Spleen (tissue), 11 donors: ENCODE measurements around the gene PSMB1. TPM values are rescaled to one million over a fixed set of nuclear protein-coding genes. Genes with fewer than 3 reads are reported as not detected.
"Not testable (repeated sequence)": the region's sequence is repeated elsewhere in the genome, so short reads cannot be mapped to it uniquely, and the experiment has no call there.

Source experiments
- DNase-seq: peaks from one replicate; pipeline ENCODE4 v3.0.0-alpha.2; 2020
- H3K27ac ChIP-seq, 8 donors: fragments of 200-600 bp; sonication (generic) in 7 of 8; 1 replicate in 4 of 8; 2 replicates in 4 of 8; pipeline versions ENCODE4 v1.5.0 to v1.8.0; 2016 to 2021; ENCODE audit warnings: inconsistent platforms in 4 of 8, mild to moderate bottlenecking in 4 of 8, moderate library complexity in 1 of 8
- H3K27me3 ChIP-seq, 7 donors: fragments of 200-600 bp; sonication (generic) in 6 of 7; replicated peaks in 1 of 7; 1 replicate in 4 of 7; 2 replicates in 3 of 7; pipeline versions ENCODE4 v1.5.0 to v1.8.0; 2016 to 2021; ENCODE audit warnings: inconsistent platforms in 3 of 7, mild to moderate bottlenecking in 1 of 7
- H3K36me3 ChIP-seq, 6 donors: fragments of 200-600 bp; sonication (generic) in 5 of 6; 1 replicate in 4 of 6; 2 replicates in 2 of 6; pipeline versions ENCODE4 v1.5.0 to v1.8.0; 2016 to 2021; ENCODE audit warnings: inconsistent platforms in 2 of 6
- H3K4me1 ChIP-seq, 6 donors: fragments of 200-600 bp; sonication (generic) in 5 of 6; 1 replicate in 3 of 6; 2 replicates in 3 of 6; pipeline versions ENCODE4 v1.5.0 to v1.8.0; 2016 to 2021; ENCODE audit warnings: inconsistent platforms in 3 of 6
- H3K4me3 ChIP-seq, 8 donors: fragments of 200-600 bp; sonication (generic) in 7 of 8; 1 replicate in 4 of 8; 2 replicates in 4 of 8; pipeline versions ENCODE4 v1.5.0 to v1.8.0; 2016 to 2021; ENCODE audit warnings: inconsistent platforms in 4 of 8, mild to moderate bottlenecking in 4 of 8, moderate library complexity in 2 of 8
- H3K9me3 ChIP-seq, 8 donors: fragments of 200-600 bp; sonication (generic) in 7 of 8; 1 replicate in 4 of 8; 2 replicates in 4 of 8; pipeline versions ENCODE4 v1.5.0 to v1.8.0; 2016 to 2021; ENCODE audit warnings: inconsistent platforms in 4 of 8
- POLR2A ChIP-seq, 3 donors: fragments of 450-650 bp; IDR thresholded peaks; one replicate each; pipeline ENCODE4 v1.5.1; 2017; ENCODE audit warnings: antibody characterized with exemption in 3 of 3, mild to moderate bottlenecking in 1 of 3
- POLR2AphosphoS5 ChIP-seq, 3 donors: sonication (generic); formaldehyde crosslinking; IDR thresholded peaks; one replicate each; pipeline ENCODE4 v1.5.1; 2017; ENCODE audit warnings: antibody characterized with exemption in 3 of 3
- WGBS, 5 donors: extraction: QIAGEN DNeasy Blood & Tissue Kit in 3 of 5; methylation state at CpG; one replicate each; pipeline versions ENCODE4 v1.1.5 to v1.1.7; 2013 to 2018; 5-methylcytosine and 5-hydroxymethylcytosine counted together
- intact Hi-C: fragments of 100-400 bp; cut with DNase I; formaldehyde crosslinking; loops from one replicate; pipeline ENCODE4 v1.15.0; 2023; ENCODE audit warnings: low total_unique reads
- polyA plus RNA-seq, 3 donors: library from polyadenylated mRNA; stranded (reverse); fragments of 200-250 nt; gene quantifications; one replicate each; pipeline ENCODE4 v1.2.1, GENCODE V29; 2013
- total RNA-seq, 7 donors: library from RNA; depleted of rRNA in 3 of 7; stranded (reverse); fragments of >200 nt in 3 of 7; fragmentation: NEBNext Ultra II Directional in 4 of 7; extraction: Animal tissue kit (Norgen Biotek cat#: 25700) in 4 of 7; gene quantifications; one replicate each; pipeline versions ENCODE4 v1.1.0 to v1.2.1, GENCODE V29; 2016 to 2021
- TF ChIP-seq, protein P1 (sequence below), 11 experiments: fragments of 200-600 bp in 7 of 11; fragments of 450-650 bp in 4 of 11; sonication (generic) in 4 of 11; IDR thresholded peaks in 8 of 11; conservative IDR thresholded peaks in 3 of 11; 1 replicate in 7 of 11; 2 replicates in 4 of 11; pipeline versions ENCODE4 v1.4.0 to v1.8.0; 2016 to 2021; ENCODE audit warnings: antibody characterized with exemption in 11 of 11, inconsistent platforms in 4 of 11, mild to moderate bottlenecking in 1 of 11
- donor health status: healthy with polysubstance abuse.
- donor health status: DM: no; HTN: no; CAD: no; lungs with moderate emphysema.
- donor health status: DM: no; HTN: no; CAD: no.
- donor health status: Bipolar disorder and iron deficiency.
- donor health status: healthy.
- donor health status: DM: no; HTN: no; CAD: no.
- donor health status: DM: yes; HTN: yes; CAD: no.

The PSMB1 gene
- total and polyA plus RNA-seq, 10 donors: 98.8 to 257 (median 131) TPM

DNA sequence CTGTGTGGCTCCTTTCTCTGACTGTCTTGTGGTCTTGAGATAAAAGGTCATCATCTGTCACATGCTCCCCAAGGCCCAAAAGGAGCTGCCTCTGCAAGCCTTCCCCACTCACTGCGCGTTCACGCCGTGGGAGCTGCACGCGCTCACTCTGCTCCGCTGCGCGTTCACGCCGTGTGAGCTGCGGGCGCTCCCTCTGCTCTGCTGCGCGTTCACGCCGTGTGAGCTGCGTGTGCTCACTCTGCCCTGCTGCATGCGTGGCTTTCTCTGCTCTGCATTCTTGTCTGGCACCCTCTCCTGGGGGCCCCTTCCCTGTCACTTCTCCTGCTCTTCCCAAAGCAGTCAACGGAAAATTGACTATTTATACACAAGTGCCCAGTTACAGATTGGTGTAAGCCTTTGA lies 42.5 kb downstream of the PSMB1 start:
- Histone ChIP-seq H3K36me3 (no peaks in the 10 kb centered on the region), H3K4me1 (no peaks in the 10 kb centered on the region), H3K9me3 (no peaks in the 10 kb centered on the region), H3K27ac (no peak overlapping the region), H3K27me3 (peaks cover 0 to 15% (median 0%) of the 10 kb centered on the region in 7 donors), H3K4me3 (no peak overlapping the region)
- no peak for DNase-seq
- TF ChIP-seq POLR2A (IDR thresholded peaks at IDR 0.05): no peak
- TF ChIP-seq, protein P1, sequence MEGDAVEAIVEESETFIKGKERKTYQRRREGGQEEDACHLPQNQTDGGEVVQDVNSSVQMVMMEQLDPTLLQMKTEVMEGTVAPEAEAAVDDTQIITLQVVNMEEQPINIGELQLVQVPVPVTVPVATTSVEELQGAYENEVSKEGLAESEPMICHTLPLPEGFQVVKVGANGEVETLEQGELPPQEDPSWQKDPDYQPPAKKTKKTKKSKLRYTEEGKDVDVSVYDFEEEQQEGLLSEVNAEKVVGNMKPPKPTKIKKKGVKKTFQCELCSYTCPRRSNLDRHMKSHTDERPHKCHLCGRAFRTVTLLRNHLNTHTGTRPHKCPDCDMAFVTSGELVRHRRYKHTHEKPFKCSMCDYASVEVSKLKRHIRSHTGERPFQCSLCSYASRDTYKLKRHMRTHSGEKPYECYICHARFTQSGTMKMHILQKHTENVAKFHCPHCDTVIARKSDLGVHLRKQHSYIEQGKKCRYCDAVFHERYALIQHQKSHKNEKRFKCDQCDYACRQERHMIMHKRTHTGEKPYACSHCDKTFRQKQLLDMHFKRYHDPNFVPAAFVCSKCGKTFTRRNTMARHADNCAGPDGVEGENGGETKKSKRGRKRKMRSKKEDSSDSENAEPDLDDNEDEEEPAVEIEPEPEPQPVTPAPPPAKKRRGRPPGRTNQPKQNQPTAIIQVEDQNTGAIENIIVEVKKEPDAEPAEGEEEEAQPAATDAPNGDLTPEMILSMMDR (IDR thresholded peaks at IDR 0.05 in 8 of 11, conservative IDR thresholded peaks at IDR 0.05 in 3 of 11): no peak
- TF ChIP-seq POLR2AphosphoS5 (IDR thresholded peaks at IDR 0.05): no peak
- intact Hi-C loops: loop anchor here (10.0 kb wide), 2 partner anchors 576 to 1556 kb away; no protein-coding TSS in a partner anchor
- 94 to 96% (median 95%) methylated on average over 20 of the region's 20 CpGs for WGBS, 5 donors

DNA sequence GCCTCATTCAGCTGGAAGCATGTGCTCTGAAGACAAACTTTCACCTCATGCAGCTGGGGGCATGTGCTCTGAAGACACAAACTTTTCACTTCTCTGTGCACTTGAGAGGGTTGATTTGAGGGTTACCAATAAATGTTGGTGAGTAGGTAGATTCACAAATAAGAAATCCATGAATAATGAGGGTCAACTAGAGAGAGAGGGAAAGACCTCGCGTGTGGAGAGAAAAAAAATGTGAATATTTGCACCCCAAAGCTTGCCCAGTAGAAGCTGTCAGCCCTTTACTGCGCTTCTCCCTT lies 43.4 kb downstream of the PSMB1 start:
- H3K4me3 ChIP-seq: no peak overlapping the region
- intact Hi-C loops: loop anchor here (10.0 kb wide), 2 partner anchors 575 to 1555 kb away; no protein-coding TSS in a partner anchor
- no peaks in the 10 kb centered on the region for H3K4me1 ChIP-seq
- H3K27ac ChIP-seq: no peak overlapping the region
- TF ChIP-seq POLR2A (IDR thresholded peaks at IDR 0.05): no peak
- no peak for TF ChIP-seq POLR2AphosphoS5 (IDR thresholded peaks at IDR 0.05)
- TF ChIP-seq, protein P1 (IDR thresholded peaks at IDR 0.05 in 8 of 11, conservative IDR thresholded peaks at IDR 0.05 in 3 of 11): no peak
- H3K27me3 ChIP-seq: peaks cover 0 to 15% (median 0%) of the 10 kb centered on the region in 7 donors
- H3K36me3 ChIP-seq: no peaks in the 10 kb centered on the region
- no peaks in the 10 kb centered on the region for H3K9me3 ChIP-seq
- whole genome bisulfite sequencing, 5 donors: 88 to 93% (median 90%) methylated on average over 3 of the region's 3 CpGs
- DNase-seq: no peak

DNA sequence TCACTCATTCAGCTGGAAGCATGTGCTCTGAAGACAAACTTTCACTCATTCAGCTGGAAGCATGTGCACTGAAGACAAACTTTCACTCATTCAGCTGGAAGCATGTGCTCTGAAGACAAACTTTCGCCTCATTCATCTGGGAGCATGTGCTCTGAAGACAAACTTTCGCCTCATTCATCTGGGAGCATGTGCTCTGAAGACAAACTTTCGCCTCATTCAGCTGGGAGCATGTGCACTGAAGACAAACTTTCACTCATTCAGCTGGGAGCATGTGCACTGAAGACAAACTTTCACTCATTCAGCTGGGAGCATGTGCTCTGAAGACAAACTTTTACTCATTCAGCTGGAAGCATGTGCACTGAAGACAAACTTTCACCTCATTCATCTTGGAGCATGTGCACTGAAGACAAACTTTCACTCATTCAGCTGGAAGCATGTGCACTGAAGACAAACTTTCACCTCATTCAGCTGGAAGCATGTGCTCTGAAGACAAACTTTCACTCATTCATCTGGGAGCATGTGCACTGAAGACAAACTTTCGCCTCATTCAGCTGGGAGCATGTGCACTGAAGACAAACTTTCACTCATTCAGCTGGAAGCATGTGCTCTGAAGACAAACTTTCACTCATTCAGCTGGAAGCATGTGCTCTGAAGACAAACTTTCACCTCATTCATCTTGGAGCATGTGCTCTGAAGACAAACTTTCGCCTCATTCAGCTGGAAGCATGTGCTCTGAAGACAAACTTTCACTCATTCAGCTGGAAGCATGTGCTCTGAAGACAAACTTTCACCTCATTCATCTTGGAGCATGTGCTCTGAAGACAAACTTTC lies 44.0 kb downstream of the PSMB1 start:
- H3K27ac ChIP-seq, intact Hi-C loops, H3K4me3 ChIP-seq, DNase-seq, H3K36me3 ChIP-seq, H3K4me1 ChIP-seq, H3K9me3 ChIP-seq: not testable (repeated sequence)
- peaks cover 0 to 17% (median 0%) of the 10 kb centered on the region in 7 donors for H3K27me3 ChIP-seq
- WGBS, 5 donors: 87 to 96% (median 88%) methylated on average over 5 of the region's 5 CpGs

DNA sequence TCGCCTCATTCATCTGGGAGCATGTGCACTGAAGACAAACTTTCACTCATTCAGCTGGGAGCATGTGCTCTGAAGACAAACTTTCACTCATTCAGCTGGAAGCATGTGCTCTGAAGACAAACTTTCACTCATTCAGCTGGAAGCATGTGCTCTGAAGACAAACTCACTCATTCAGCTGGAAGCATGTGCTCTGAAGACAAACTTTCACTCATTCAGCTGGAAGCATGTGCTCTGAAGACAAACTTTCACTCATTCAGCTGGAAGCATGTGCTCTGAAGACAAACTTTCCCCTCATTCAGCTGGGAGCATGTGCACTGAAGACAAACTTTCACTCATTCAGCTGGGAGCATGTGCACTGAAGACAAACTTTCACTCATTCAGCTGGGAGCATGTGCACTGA lies 44.8 kb downstream of the PSMB1 start:
- DNase-seq, H3K9me3 ChIP-seq, H3K4me3 ChIP-seq, intact Hi-C loops, H3K36me3 ChIP-seq, H3K4me1 ChIP-seq, H3K27ac ChIP-seq: not testable (repeated sequence)
- H3K27me3 ChIP-seq: peaks cover 0 to 25% (median 0%) of the 10 kb centered on the region in 7 donors
- 80 to 100% (median 100%) methylated on average over 1 of the region's 1 CpG for WGBS, 5 donors

DNA sequence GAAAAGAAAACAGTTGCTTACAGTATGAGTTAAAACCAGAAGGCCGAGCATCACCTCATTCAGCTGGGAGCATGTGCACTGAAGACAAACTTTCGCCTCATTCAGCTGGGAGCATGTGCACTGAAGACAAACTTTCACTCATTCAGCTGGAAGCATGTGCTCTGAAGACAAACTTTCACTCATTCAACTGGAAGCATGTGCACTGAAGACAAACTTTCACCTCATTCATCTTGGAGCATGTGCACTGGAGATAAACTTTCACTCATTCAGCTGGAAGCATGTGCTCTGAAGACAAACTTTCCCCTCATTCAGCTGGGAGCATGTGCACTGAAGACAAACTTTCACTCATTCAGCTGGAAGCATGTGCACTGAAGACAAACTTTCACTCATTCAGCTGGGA lies 45.4 kb downstream of the PSMB1 start:
- H3K4me3 ChIP-seq, H3K36me3 ChIP-seq, H3K9me3 ChIP-seq, DNase-seq, H3K4me1 ChIP-seq, intact Hi-C loops, H3K27ac ChIP-seq: not testable (repeated sequence)
- H3K27me3 ChIP-seq: peaks cover 0 to 28% (median 0%) of the 10 kb centered on the region in 7 donors
- 88 to 97% (median 90%) methylated on average over 2 of the region's 2 CpGs for WGBS, 5 donors
